GM21576 (cell line): ENCODE data around the gene RASA3.
"Not testable (repeated sequence)": the region's sequence is repeated elsewhere in the genome, so short reads cannot be mapped to it uniquely, and the experiment has no call there.

Source experiments
- ATAC-seq: cut with Tn5 transposase; IDR thresholded peaks from one replicate; pipeline ENCODE4 v1.9.1; 2021; ENCODE audit warnings: mild to moderate bottlenecking, moderate library complexity; ENCODE audit not compliant: unreplicated experiment

RASA3 gene

DNA sequence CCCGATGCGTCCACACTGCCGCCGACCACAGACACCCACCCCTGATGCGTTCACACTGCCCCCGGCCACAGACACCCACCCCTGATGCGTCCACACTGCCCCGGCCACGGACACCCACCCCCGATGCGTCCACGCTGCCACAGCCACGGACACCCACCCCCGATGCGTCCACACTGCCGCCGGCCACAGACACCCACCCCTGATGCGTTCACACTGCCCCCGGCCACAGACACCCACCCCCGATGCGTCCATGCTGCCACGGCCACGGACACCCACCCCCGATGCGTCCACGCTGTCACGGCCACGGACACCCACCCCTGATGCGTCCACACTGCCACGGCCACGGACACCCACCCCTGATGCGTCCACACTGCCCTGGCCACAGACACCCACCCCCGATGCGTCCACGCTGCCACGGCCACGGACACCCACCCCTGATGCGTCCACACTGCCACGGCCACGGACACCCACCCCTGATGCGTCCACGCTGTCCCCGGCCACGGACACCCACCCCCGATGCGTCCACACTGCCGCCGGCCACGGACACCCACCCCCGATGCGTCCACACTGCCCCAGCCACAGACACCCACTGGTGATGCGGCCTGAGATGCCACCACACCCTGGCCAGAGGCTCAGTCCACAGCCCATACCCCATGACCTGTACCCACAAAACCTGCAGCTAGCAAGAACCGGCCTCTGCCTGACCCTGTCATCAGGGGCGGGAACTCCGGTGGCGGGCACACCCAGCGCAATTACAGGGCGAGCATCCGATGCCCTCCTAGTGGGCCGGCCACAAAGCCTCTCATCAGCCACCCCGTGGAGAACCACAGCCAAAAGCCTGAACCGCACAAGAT is 28.4 kb downstream of the RASA3 start:
- ATAC-seq = no peak

DNA sequence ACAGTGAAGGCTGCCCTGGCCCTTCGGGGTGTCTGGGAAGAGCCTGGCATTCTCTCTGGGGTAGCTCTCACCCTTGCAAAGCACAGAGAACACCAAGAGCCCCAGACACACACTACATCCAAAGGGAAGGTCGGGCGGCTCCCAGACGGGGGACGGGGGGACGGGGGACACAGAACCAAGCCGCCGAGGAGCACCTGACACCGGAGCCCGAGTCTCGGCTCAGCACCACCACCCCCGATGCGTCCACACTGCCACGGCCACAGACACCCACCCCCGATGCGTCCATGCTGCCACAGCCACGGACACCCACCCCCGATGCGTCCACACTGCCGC is 29.2 kb downstream of the RASA3 start:
- ATAC-seq = not testable (repeated sequence)

DNA sequence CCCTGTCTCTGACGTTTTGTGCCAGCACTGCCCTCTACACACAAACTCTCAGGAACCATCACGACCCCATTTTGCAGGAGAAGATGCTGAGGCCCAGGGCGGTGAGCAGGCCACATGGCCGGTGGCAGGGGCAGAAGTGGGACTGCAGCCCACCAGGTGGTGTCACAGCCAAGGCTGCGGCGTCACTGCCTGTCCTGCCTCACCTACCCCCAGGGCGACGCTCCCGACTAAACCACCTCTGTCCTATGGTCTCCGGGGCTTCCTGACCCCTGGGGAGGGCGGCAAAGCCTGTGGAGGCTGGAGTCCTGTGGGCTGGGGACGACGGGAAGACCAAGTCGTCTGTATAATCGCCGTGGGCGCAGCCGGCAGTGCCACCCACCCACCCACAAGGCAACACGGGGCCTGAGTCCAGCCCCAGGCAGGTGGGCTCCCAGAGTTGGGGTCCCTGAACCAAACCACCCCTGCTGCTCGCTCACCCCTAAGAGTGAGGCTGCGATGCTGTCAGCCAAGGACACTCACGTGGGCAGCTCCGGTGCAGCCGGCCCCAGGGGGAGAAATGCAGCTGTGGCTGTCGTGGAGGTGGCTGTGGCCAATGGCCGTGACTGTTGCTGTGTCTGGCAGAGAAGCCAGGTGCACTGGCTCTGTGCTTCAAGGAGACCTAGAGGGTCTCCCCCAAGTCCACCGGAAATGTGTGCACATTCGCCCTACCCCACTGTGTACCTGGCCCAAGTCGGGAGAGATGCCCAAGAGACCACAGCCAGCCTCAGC is 29.7 kb downstream of the RASA3 start:
- no peak for ATAC-seq

DNA sequence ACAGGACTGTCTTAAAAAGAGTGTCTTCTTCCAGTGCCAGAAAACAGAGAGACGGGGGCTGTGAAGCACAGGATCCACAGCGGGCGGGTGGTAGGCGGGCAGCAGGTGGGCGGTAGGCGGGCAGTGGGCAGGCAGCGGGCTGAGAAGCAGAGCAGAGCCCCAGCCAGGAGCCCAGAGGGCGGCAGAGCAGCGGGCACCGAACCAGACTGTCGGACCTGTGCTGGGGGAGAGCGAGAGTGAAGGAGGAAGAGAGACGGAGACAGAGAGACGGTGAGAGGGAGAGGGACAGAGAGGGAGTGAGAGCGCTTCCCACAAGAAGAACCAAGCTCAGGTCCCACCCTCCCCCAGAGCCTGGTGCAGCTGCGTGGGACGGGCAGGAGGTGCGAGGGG is 30.3 kb downstream of the RASA3 start:
- no peak for ATAC-seq

DNA sequence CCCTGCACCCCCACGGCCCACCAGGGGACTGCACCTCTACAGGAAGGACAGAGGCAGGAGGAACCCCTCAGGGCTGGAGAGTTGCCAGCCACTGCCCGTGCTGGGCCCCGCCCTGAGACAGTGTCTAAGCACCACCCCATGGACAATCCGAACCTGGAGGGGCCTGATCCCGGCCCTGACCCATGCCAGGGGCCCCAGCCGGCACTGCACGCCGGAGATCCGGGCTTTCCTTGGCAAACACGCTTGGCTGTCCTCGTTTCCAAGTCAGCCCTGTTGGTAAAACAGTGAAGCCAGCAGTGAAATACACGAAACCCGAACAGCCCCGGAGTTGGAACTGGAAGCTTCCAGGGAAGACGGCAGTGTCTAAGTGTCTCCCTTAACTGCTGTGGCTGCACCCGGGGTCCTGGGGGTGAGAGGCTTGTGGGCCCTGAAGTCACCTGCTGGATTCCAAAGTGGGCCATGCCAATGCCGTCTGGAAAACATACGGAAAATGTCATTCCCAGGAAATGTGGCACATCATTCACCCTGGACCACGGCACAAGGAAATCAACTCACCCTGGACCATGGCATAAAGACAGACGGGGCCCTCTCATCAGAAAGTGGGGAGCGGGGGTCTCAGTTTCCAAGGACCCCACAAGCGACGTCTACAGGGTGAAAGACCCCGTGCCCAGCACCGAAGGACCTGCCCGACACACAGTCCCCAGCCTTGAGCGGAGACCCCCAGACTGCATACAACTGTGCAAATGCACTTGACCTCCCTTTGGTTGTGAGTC is 30.9 kb downstream of the RASA3 start:
- ATAC-seq = no peak

DNA sequence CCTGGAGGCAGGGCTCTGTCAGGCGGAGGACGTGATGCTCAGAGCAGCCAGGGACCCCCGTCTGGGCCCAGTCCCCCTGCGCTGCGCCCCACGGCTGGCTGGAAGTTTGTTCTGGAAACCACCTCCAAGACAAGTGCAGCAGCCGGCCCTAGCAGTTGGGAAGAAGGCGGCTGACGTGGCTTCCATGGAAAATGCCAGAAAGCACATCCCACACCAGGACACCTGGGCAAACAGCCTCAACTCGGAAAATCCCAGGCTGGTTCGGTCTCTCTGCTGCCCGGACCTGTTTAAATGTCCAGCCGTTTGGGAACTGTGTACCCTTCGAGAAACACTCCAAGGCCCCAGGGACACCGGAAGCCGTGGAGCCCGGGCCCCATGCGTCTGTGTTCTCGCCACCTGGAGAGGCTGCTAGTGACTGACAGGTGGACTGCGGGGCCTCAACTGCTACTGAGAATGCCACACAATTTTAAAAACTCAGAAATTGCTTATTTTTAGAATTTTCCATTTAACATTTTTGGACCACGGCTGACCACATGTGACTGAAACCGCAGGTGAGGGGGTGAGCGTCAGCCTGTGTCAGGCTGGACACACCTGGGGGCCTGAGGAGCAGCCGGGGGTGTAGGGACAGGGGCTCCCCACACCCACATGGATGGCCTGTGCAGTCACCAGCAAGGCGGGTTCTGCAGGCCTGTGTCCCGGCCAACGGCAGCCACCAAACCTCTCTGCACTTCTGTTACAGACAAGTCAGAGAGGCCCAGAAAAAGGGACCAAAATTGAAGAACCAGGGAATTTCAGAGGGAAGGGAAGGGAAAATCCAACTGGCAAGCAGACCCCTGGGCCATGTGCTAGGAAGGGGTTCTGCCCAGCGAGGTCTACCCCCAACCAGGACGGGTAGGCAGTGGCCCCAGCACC is 31.7 kb downstream of the RASA3 start:
- no peak for ATAC-seq

DNA sequence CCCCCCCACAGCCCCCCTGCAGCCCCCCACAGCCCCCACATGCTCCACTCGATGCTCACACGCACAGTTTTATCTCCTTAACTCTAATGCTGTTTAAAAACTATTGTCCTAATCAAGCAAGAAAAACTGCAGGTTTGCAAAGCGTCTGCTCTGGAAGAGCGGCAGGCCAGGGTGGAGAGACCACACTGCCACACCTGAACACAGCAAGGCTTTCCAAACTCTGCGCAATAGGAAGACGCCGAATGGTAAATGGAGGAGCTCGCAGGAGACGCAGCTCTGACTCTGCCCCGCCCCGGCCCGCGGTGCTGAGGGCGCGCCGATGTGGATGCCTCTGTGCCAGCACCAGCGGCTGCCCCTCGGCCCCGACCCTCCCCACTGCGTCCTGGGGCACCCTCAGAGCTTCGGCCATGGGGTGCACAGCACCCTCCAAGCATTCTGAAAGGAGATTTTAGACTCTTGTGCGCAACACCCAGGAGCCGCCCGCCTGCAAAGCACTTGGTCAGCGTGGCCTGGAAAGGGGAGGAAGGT is 32.4 kb downstream of the RASA3 start:
- no peak for ATAC-seq

DNA sequence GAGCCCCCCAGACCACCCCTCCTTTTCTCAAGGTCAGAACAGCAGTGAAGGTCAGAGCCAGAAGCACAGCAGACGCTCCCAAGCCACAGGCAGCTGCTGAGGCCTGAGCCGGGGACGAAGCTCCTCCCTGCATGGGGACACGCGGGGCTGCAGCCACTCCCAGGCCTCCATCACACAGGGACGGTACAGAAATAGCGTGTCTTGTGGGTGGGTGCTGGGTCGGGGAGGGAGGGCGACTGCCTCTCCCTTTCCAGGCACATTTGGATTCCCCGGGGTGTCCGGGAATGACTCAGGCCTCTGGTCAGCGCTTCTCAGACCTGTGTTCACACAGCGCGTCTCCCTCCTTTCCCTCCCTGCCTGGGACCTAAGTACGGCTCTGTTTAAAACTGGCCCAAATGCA is 33.2 kb downstream of the RASA3 start:
- no peak for ATAC-seq

DNA sequence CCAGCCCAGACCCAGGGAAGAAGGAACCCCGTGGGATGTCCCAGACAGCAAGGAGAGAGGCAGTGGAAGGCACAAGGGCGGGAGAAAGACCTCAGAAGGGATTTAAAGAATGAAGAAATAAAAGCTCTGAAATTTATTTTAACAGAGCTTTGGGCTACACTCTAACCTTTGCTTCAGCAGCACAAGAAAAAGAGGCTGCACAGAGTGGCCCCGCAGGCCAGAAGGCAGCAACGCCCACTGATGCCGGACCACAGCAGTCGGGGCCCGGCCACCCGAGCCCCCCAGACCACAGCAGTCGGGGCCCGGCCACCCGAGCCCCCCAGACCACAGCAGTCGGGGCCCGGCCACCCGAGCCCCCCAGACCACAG is 33.8 kb downstream of the RASA3 start:
- ATAC-seq = not testable (repeated sequence)

DNA sequence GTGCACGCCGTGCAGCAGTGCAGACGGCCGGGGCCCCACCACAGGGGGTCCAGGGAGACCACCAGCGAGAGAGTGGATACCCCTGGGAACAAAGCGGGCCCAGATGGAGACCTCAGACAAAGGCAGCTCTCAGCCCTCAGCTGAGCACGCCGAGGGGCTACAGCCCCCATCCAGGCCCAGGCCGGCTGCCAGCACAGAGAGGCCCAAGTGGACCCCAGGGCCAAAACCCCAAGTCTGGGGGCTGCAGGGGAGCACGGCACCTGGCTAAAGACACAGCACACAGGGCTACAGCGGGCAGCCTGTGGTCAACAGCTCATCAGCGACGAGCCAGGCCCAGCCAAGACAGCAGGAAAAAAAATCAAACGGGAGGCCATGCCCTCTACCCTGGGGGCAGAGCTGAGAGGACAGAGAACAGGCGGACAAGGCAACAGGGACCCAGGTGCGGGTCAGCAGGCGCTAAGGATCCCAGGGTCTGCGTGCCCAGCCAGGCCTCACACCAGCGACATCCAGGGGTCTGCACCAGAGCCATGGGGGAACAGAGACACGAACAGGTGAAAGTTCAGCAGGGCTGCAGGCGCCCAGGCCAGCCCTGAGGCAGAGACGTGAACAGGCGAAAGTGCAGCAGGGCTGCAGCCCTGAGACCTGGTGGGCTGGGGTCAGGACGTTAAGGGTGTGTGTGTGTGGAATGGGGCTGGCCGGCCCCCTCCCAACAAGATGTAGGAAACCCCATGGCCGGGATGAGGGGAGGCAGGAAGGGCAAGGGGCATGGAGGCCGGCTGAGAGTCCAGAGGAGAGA is 34.3 kb downstream of the RASA3 start:
- no peak for ATAC-seq

DNA sequence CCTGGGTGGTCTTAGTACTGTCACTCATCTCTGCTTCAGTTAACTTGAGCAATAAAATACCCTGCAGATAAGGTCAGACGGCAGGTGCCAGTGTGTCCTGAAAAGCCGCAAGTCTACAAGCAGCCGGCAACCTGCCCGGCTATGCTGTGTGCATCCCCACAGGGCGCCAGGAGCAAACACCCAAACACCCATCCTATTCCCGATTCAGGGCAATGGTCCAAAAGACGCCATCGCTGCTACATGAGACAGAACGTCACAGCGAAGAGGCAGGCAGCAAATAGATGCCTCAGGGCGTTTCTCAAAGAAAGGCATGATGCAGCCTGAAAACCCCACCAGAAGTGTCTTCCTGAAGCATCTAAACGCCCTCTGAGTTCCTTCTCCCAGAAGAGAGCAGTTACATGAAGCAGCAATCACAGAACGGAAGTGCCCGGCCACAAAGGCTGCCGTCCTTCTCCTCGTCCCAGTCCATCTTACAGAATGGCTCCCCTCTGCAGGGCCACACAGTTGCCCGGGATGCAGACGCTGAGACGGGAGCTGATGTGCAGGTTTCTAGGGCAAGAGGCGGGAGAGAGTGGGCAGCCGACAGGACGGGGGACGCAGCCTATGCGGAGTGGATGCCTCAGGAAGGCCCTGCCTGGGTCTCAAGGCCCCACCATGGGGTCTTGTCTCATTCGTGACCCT is 35.1 kb downstream of the RASA3 start:
- ATAC-seq = no peak

DNA sequence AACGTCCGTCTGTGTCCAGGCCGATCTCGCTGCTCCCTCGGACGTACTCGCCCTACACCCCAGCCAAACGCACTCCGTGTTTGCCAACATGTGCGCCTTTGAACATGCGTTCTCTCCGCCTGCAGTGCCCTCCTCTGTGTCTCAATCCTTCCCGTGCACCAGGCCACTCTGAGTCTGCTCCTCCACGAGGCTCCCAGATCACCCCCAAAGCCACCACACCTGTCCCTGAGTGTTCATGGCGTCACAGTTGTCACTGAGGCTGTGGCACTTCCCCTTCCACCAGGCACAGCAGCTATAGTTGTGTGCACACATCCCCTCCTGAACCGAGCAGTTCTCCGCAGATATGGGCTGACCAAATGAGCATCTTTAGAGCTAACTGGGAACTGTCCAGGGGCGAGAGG is 35.6 kb downstream of the RASA3 start:
- ATAC-seq = no peak

DNA sequence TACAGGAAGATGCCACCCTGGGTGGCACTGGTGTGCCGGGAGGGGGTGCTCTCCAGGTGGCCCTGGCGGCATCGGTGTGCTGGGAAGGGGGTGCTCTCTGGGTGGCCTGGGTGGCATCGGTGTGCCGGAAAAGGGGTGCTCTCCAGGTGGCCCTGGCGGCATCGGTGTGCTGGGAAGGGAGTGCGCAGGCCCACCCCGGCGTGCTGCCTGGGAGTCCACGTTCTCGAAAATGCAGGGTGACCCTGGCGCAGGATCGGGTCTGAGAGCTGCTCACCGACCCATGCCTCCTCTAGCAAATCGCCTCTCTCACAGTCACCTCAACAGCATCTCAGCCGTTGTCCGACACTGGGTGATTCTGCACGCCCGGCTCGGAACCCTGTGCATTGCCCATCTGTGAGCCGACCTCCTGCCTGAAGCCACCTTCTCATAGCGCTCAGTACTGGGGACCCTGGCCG is 36.4 kb downstream of the RASA3 start:
- no peak for ATAC-seq

DNA sequence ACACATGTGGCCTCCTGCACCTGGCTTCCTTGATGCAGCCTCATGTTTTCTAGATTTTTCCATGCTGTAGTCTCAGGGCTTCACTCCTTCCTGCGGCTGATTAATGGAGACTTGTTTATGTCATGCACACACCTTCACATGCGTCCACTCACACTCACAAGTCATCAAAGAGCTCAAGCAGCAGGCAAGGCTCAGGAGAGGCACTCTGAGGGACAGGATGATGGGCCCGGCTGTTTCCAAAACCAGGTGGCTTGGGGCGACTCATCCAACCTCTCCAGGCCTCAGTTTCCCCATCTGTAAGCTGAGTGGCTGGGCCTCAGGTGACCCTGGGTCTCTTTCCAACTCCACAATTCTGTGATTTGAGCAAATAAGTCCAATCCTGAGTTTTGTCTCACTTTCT is 36.9 kb downstream of the RASA3 start:
- no peak for ATAC-seq

DNA sequence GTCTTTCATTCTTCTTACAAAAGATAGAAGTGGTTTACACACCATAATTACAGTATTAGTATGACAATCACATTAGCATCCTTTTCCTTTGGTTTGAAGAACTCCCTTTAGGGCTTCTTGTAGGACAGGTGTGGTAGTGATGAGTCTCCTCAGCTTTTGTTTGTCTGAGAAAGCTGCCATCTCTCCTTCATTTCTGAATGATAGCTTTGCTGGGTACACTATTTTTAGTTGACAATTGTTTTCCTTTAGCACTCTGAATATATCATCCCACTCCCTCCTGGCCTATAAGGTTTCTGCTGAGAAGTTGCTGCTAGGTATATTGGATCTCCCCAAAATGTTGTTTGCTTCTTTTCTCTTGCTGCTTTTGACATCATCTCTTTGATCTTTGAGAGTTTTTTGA is 39.3 kb downstream of the RASA3 start:
- ATAC-seq = no peak

DNA sequence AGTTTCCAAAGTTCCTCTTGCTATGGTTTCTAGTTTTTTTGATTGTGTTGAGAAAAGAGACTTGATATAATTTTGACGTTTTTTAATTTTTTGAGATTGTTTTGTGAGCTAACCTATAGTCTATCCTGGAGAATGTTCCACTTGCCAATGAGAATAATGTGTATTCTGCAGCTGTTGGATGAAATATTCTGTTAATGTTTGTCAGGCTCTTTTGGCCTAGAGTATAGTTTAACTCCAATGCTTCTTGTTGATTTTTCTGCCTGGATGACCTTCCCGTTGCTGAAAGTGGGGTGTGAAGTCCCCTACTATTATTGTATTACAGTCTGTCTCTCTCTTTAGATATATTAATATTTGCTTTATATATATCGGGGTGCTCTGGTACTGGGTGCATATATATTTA is 40.0 kb downstream of the RASA3 start:
- no peak for ATAC-seq

DNA sequence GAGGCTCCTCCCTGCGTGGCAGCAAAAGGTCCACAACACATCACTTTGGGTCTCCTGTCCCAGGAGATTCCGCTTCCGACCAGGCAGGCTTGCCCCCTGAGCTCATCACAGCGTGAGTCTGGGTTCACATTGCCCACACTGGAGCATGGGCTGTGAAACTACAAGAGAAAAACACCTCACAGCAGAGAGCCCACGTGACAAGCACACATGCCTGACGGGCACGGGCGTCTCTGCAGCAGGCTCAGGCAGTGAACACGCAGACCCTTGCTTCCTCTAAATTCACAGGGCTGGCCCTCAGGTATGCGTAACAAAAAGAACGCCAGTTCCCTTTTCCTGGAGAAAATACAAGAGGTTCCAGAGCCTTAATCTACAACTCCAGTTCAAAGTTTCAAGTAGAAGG is 41.9 kb downstream of the RASA3 start:
- no peak for ATAC-seq

DNA sequence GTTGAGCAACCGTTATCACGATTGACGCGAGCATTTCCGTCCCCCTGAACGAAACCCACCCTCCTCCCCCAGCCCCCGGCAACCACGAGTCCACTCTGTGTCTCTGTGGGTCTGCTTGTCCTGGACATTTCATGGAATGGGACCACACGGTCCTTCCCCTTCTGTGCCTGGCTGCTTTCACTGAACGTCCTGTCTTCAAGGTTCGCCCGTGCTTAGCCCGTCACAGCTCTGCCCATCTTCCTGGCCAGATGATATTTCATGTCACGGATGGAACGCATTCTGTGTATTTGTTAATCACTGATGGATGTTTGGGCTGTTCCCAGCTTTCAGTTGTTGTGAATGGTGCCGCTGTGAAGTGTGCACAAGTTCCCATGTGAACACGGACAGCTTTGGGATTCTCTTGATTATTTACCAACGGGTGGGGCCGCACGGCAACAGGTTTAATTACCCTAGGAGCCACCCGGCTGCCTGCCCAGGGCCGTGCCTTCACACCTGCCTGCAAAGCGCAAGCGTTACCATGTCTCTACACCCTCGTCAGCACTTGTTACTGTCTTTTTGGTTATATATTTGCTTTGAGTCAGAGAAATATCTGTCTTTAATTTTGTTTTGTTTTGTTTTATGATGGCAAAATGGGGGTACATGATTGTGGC is 42.5 kb downstream of the RASA3 start:
- ATAC-seq = no peak

DNA sequence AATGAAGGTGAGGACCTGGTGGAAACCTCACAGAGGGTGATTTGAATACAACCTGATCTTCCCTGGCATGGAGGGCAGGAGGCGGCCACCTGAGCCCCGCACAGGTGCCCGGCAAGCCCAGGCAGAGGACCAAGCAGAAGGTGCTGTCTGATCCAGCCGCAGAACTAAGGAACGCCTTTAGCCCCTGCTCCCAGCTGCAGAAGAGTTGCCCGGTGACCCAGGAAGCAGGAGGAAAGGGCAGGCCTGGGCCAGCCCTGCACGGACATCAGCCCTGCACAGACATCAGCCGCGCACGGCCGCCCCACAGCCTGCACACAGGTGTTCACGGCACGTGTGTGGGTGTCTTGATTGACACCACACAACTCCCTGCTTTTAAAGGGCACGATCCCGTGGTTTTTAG is 43.1 kb downstream of the RASA3 start:
- ATAC-seq = no peak
